Left ventricle myocardium superior (tissue), 1 donor: Measurements from ENCODE around the gene SNX18. TPM values are rescaled to one million over a fixed set of nuclear protein-coding genes. Genes with fewer than 3 reads are reported as not detected.
A peak's percentile ranks its signal among the peaks of the same experiment; 100 is the strongest.

Experiments
- ATAC-seq: fragments of 200-7000 bp; cut with Tn5 transposase; one replicate; pipeline ENCODE4 v1.9.1; 2020; ENCODE audit warnings: mild to moderate bottlenecking, moderate library complexity
- DNase-seq: peaks from one replicate; pipeline ENCODE4 v3.0.0-alpha.2; 2020
- intact Hi-C: fragments of 100-400 bp; cut with micrococcal nuclease; formaldehyde crosslinking; loops from one replicate; pipeline ENCODE4 v1.11.0; 2022
- total RNA-seq: library from RNA; stranded (reverse); fragmentation: NEBNext Ultra II Directional; extraction: Animal tissue kit (Norgen Biotek cat#: 25700); gene quantifications from one replicate; pipeline ENCODE4 v1.2.1, GENCODE V29; 2021
- donor health status: DM: no; HTN: yes; CAD: no; lungs with severe emphysema.

SNX18 gene
- total RNA-seq, 1 donor from 2014 or later, result 20.9 TPM

- DNase-seq (peak; percentile 84), ATAC-seq (peak; percentile 79)
- intact Hi-C loops, result no loop called here
Observed at GRCh38 chr5:54518146-54518817, 723 bp downstream of the SNX18 start.

GRCh38 chr5:54518818-54519508 lies 1.4 kb downstream of the SNX18 start:
- intact Hi-C loops, result no loop called here
- ATAC-seq, result no peak
- DNase-seq, result peak; percentile 47

GRCh38 chr5:54519509-54519876 lies 1.9 kb downstream of the SNX18 start:
- DNase-seq (no peak), ATAC-seq (no peak)
- intact Hi-C loops, result no loop called here

- peak; percentile 49 for DNase-seq
- intact Hi-C loops, result loop anchor here (10.0 kb wide), 1 partner anchor 134 kb away; no protein-coding TSS in a partner anchor
Observed at GRCh38 chr5:54520438-54520846, 2.9 kb downstream of the SNX18 start.

GRCh38 chr5:54520940-54521339 lies 3.4 kb downstream of the SNX18 start:
- DNase-seq (no peak), ATAC-seq (no peak)
- intact Hi-C loops, result loop anchor here (10.0 kb wide), 1 partner anchor 134 kb away; no protein-coding TSS in a partner anchor

More at GRCh38 chr5:54520438-54520846, 2.9 kb downstream of the SNX18 start:
- ATAC-seq, result peak; percentile 10

- DNase-seq (no peak), ATAC-seq (no peak)
- intact Hi-C loops, result loop anchor here (10.0 kb wide), 1 partner anchor 133 kb away; no protein-coding TSS in a partner anchor
Observed at GRCh38 chr5:54521856-54522479, 4.4 kb downstream of the SNX18 start.

- ATAC-seq (no peak), DNase-seq (no peak)
- intact Hi-C loops, result loop anchor here (10.0 kb wide), 1 partner anchor 131 kb away; no protein-coding TSS in a partner anchor
Observed at GRCh38 chr5:54523534-54523933, 6.0 kb downstream of the SNX18 start.

GRCh38 chr5:54524082-54524481 lies 6.5 kb downstream of the SNX18 start:
- intact Hi-C loops, result loop anchor here (10.0 kb wide), 1 partner anchor 131 kb away; no protein-coding TSS in a partner anchor
- no peak for DNase-seq
- ATAC-seq, result no peak

GRCh38 chr5:54524704-54525103 lies 7.1 kb downstream of the SNX18 start:
- ATAC-seq (peak; percentile 51), DNase-seq (peak; percentile 54)
- intact Hi-C loops, result loop anchor here (10.0 kb wide), 1 partner anchor 130 kb away; no protein-coding TSS in a partner anchor

- no peak for ATAC-seq
- intact Hi-C loops, result loop anchor here (10.0 kb wide), 1 partner anchor 130 kb away; no protein-coding TSS in a partner anchor
- DNase-seq, result no peak
Observed at GRCh38 chr5:54525261-54525660, 7.7 kb downstream of the SNX18 start.

GRCh38 chr5:54525692-54526091 lies 8.1 kb downstream of the SNX18 start:
- ATAC-seq (no peak), DNase-seq (no peak)
- intact Hi-C loops, result loop anchor here (10.0 kb wide), 1 partner anchor 129 kb away; no protein-coding TSS in a partner anchor

- no peak for DNase-seq
- intact Hi-C loops, result loop anchor here (10.0 kb wide), 1 partner anchor 128 kb away; no protein-coding TSS in a partner anchor
Observed at GRCh38 chr5:54526604-54527288, 9.2 kb downstream of the SNX18 start.

GRCh38 chr5:54528633-54529209 lies 11.2 kb downstream of the SNX18 start:
- DNase-seq (no peak), ATAC-seq (peak; percentile 25)
- intact Hi-C loops, result loop anchor here (10.0 kb wide), 1 partner anchor 126 kb away; no protein-coding TSS in a partner anchor

More at GRCh38 chr5:54526604-54527288, 9.2 kb downstream of the SNX18 start:
- peak; percentile 22 for ATAC-seq

GRCh38 chr5:54529565-54529964 lies 12.0 kb downstream of the SNX18 start:
- peak; percentile 42 for ATAC-seq
- no peak for DNase-seq
- intact Hi-C loops, result loop anchor here (10.0 kb wide), 1 partner anchor 125 kb away; no protein-coding TSS in a partner anchor

- ATAC-seq, result peak; percentile 41
- intact Hi-C loops, result no loop called here
- no peak for DNase-seq
Observed at GRCh38 chr5:54531546-54531945, 14.0 kb downstream of the SNX18 start.

- DNase-seq (no peak), ATAC-seq (peak; percentile 70)
- intact Hi-C loops, result no loop called here
Observed at GRCh38 chr5:54533541-54534190, 16.1 kb downstream of the SNX18 start.

GRCh38 chr5:54534191-54535004 lies 16.8 kb downstream of the SNX18 start:
- intact Hi-C loops, result no loop called here
- DNase-seq (no peak), ATAC-seq (peak; percentile 21)
